ENCODE results near the gene REM2.

The REM2 gene

DNA sequence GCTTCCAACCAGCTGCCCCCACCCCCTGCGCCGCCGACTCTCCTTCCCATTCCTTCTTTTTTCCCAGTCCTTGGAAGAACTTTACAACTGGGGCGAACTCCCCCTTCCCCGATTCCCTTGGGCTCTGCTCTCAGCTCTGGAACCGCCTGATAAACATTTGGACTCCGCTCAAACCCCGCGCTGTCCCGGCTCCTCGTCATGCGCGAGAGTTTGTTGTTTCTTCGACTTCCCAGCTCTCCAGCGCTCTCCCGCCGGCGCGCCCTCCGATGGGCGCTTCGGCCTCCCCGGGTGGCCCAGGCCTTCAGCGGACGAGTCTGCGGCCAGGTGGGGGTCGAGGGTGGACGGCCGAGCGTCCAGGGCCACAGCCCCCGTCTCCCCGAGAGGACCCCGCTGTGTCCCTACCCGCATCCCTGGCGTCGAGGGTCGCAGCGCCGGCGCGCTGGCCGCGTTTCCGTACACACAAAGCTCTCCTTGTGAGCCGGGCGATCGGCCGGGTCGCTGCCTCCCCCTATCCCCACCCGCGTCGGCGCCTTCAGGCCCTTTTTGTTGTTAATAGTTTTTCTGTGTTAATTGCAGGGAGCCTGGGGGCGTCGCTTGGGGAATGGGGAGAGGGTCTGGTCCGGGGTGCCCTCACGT lies 45.8 kb upstream of the REM2 start:
- WGBS, 2 donors (ENCODE audit: extremely low coverage in 2 of 2, insufficient read length in 2 of 2, insufficient replicate concordance in 1 of 2), result no CpG with 5 or more reads among the region's 57 CpGs
- Histone ChIP-seq H2BK12ac (ENCODE audit: low read length) (no peak overlapping the region), H3K9me3 (replicated peaks in 1 of 2; ENCODE audit: control insufficient read depth in 2 of 2, insufficient read depth in 1 of 2, low read depth in 1 of 2, low read length in 2 of 2) (peaks cover 0 to 5% of the 10 kb centered on the region in 2 donors), H3K18ac (ENCODE audit: low read length) (peak overlapping the region; percentile 95), H3K36me3 (replicated peaks in 1 of 2; ENCODE audit: control insufficient read depth in 2 of 2, insufficient read depth in 2 of 2, low read length in 2 of 2) (peaks cover 11 to 31% of the 10 kb centered on the region in 2 donors), H3K79me1 (ENCODE audit: low read depth, low read length) (no peaks in the 10 kb centered on the region), H3K4me3 (ENCODE audit: low read length in 2 of 2) (peak overlapping the region in 1 of 2 donors; percentile 79), H4K91ac (ENCODE audit: low read depth, low read length, poor library complexity) (no peak overlapping the region), H3K4ac (ENCODE audit: low read length) (no peak overlapping the region), H3K9ac (ENCODE audit: low read depth, low read length, poor library complexity) (peak overlapping the region; percentile 75), H2BK5ac (ENCODE audit: low read length) (no peak overlapping the region), H4K8ac (ENCODE audit: low read depth, low read length) (peak overlapping the region; percentile 45), H2AK5ac (ENCODE audit: low read depth, low read length) (peak overlapping the region; percentile 76), H3K4me2 (ENCODE audit: insufficient read depth, low read length, poor library complexity, severe bottlenecking) (peak overlapping the region; percentile 84), H2BK15ac (ENCODE audit: low read length) (no peak overlapping the region), H2BK120ac (ENCODE audit: low read depth, low read length) (no peak overlapping the region), H3K14ac (ENCODE audit: low read length) (peak overlapping the region; percentile 77), H2AFZ (ENCODE audit: low read length) (no peak overlapping the region), H3K23ac (ENCODE audit: low read depth, low read length, poor library complexity) (no peak overlapping the region), H3K4me1 (ENCODE audit: control insufficient read depth in 2 of 2, insufficient read depth in 1 of 2, low read depth in 1 of 2, low read length in 2 of 2) (peaks cover 0 to 6% of the 10 kb centered on the region in 2 donors), H3K27ac (replicated peaks; ENCODE audit: low read length) (no peak overlapping the region), H3K27me3 (ENCODE audit: control insufficient read depth in 3 of 3, insufficient read depth in 3 of 3, low read depth in 1 of 3, low read length in 3 of 3) (peaks cover 0 to 24% (median 3%) of the 10 kb centered on the region in 3 experiments)
- no peak for DNase-seq (ENCODE audit: low spot score)

DNA sequence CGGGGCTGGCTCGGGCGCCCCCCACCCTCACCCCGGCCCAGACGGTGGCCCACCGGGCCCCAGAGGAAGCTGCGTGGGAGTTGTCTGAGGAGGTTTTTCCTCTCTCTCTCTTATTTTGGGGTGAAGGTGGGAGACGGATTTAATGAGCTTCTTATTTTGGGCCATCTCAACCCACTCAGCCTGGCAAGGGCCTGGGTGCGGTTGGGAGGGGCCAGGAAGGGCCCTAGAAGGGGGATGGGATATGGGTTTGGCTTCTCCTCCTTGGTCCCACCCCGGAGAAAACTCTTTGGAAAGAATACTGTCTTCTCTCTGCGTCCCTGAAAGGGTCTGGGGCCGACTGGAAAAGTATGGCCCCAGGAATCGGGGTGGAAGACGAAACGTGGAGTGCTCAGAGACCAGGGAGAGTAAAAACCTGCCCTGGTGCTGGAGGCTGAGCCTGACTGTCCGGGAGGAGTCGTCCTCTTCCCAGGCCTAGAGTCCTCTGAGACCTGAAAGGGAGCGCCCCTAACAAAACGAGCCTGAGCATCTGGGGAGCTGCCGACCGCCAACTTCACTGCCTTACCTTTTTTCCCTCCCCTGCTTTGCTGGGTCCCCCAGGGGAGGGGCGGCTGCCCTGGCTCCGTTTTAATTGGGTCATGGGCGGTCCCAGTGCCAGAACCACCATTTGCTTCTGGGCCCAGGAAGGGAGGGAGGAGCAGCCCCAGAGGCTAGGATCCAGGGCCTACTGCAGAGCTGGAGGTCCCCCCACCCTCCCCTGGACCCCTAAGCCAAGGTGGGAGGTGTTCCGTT lies 45.1 kb upstream of the REM2 start:
- H3K79me1 ChIP-seq (ENCODE audit: low read depth, low read length), result no peaks in the 10 kb centered on the region
- H3K18ac ChIP-seq (ENCODE audit: low read length), result peak overlapping the region; percentile 95
- no peak overlapping the region for H3K4me3 ChIP-seq (ENCODE audit: low read length in 2 of 2)
- H3K9ac ChIP-seq (ENCODE audit: low read depth, low read length, poor library complexity), result no peak overlapping the region
- no peak overlapping the region for H3K4me2 ChIP-seq (ENCODE audit: insufficient read depth, low read length, poor library complexity, severe bottlenecking)
- H3K23ac ChIP-seq (ENCODE audit: low read depth, low read length, poor library complexity), result peak overlapping the region; percentile 35
- DNase-seq (ENCODE audit: low spot score), result no peak
- H3K27me3 ChIP-seq (ENCODE audit: control insufficient read depth in 3 of 3, insufficient read depth in 3 of 3, low read depth in 1 of 3, low read length in 3 of 3), result peaks cover 0 to 24% (median 3%) of the 10 kb centered on the region in 3 experiments
- H3K9me3 ChIP-seq (replicated peaks in 1 of 2; ENCODE audit: control insufficient read depth in 2 of 2, insufficient read depth in 1 of 2, low read depth in 1 of 2, low read length in 2 of 2), result peaks cover 0 to 5% of the 10 kb centered on the region in 2 donors
- H3K14ac ChIP-seq (ENCODE audit: low read length), result no peak overlapping the region
- H4K8ac ChIP-seq (ENCODE audit: low read depth, low read length), result no peak overlapping the region
- no peak overlapping the region for H3K27ac ChIP-seq (replicated peaks; ENCODE audit: low read length)
- peak overlapping the region; percentile 69 for H2AK5ac ChIP-seq (ENCODE audit: low read depth, low read length)
- peak overlapping the region; percentile 61 for H2AFZ ChIP-seq (ENCODE audit: low read length)
- H3K36me3 ChIP-seq (replicated peaks in 1 of 2; ENCODE audit: control insufficient read depth in 2 of 2, insufficient read depth in 2 of 2, low read length in 2 of 2), result peaks cover 12 to 28% of the 10 kb centered on the region in 2 donors
- H2BK5ac ChIP-seq (ENCODE audit: low read length), result no peak overlapping the region
- no peak overlapping the region for H2BK15ac ChIP-seq (ENCODE audit: low read length)
- H4K91ac ChIP-seq (ENCODE audit: low read depth, low read length, poor library complexity), result no peak overlapping the region
- no peak overlapping the region for H2BK120ac ChIP-seq (ENCODE audit: low read depth, low read length)
- H3K4me1 ChIP-seq (ENCODE audit: control insufficient read depth in 2 of 2, insufficient read depth in 1 of 2, low read depth in 1 of 2, low read length in 2 of 2), result peaks cover 0 to 6% of the 10 kb centered on the region in 2 donors
- WGBS, 2 donors (ENCODE audit: extremely low coverage in 2 of 2, insufficient read length in 2 of 2, insufficient replicate concordance in 1 of 2), result no CpG with 5 or more reads among the region's 25 CpGs
- no peak overlapping the region for H2BK12ac ChIP-seq (ENCODE audit: low read length)
- H3K4ac ChIP-seq (ENCODE audit: low read length), result no peak overlapping the region

DNA sequence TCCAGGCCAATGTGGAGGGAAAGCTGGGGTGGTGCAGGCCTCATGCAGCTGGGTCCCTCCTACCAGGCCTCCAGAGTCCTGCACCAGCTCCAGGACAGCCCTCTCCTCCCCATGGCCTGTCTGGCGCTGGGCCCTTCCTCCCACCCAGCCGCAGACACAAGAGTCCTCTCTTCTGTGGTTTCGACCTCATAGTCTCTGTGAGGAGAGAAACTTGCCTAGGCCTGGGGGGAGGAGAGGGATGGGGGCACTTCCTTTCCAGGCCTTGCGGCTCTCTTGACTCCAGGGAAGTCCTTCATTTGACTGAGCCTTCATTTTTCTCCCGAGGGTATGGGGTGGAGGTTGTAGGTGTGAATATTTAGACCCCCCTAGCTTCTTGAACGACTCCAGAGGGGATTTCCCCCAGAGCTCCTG lies 44.4 kb upstream of the REM2 start:
- no peak for DNase-seq (ENCODE audit: low spot score)
- Histone ChIP-seq H3K23ac (ENCODE audit: low read depth, low read length, poor library complexity) (no peak overlapping the region), H3K14ac (ENCODE audit: low read length) (no peak overlapping the region), H2BK5ac (ENCODE audit: low read length) (no peak overlapping the region), H3K79me1 (ENCODE audit: low read depth, low read length) (no peaks in the 10 kb centered on the region), H2AFZ (ENCODE audit: low read length) (peak overlapping the region; percentile 61), H3K9ac (ENCODE audit: low read depth, low read length, poor library complexity) (no peak overlapping the region), H3K18ac (ENCODE audit: low read length) (peak overlapping the region; percentile 62), H2BK12ac (ENCODE audit: low read length) (no peak overlapping the region), H3K27me3 (ENCODE audit: control insufficient read depth in 3 of 3, insufficient read depth in 3 of 3, low read depth in 1 of 3, low read length in 3 of 3) (peaks cover 0 to 24% (median 3%) of the 10 kb centered on the region in 3 experiments), H3K4ac (ENCODE audit: low read length) (no peak overlapping the region), H3K4me1 (ENCODE audit: control insufficient read depth in 2 of 2, insufficient read depth in 1 of 2, low read depth in 1 of 2, low read length in 2 of 2) (peaks cover 0 to 6% of the 10 kb centered on the region in 2 donors), H3K27ac (replicated peaks; ENCODE audit: low read length) (no peak overlapping the region), H3K4me3 (ENCODE audit: low read length in 2 of 2) (no peak overlapping the region), H4K8ac (ENCODE audit: low read depth, low read length) (no peak overlapping the region), H3K9me3 (replicated peaks in 1 of 2; ENCODE audit: control insufficient read depth in 2 of 2, insufficient read depth in 1 of 2, low read depth in 1 of 2, low read length in 2 of 2) (peaks cover 0 to 5% of the 10 kb centered on the region in 2 donors), H2BK15ac (ENCODE audit: low read length) (no peak overlapping the region), H2BK120ac (ENCODE audit: low read depth, low read length) (no peak overlapping the region), H3K36me3 (replicated peaks in 1 of 2; ENCODE audit: control insufficient read depth in 2 of 2, insufficient read depth in 2 of 2, low read length in 2 of 2) (peaks cover 12 to 21% of the 10 kb centered on the region in 2 donors), H3K4me2 (ENCODE audit: insufficient read depth, low read length, poor library complexity, severe bottlenecking) (no peak overlapping the region), H4K91ac (ENCODE audit: low read depth, low read length, poor library complexity) (no peak overlapping the region), H2AK5ac (ENCODE audit: low read depth, low read length) (peak overlapping the region; percentile 47)
- WGBS, 2 donors (ENCODE audit: extremely low coverage in 2 of 2, insufficient read length in 2 of 2, insufficient replicate concordance in 1 of 2), result no CpG with 5 or more reads among the region's 6 CpGs

DNA sequence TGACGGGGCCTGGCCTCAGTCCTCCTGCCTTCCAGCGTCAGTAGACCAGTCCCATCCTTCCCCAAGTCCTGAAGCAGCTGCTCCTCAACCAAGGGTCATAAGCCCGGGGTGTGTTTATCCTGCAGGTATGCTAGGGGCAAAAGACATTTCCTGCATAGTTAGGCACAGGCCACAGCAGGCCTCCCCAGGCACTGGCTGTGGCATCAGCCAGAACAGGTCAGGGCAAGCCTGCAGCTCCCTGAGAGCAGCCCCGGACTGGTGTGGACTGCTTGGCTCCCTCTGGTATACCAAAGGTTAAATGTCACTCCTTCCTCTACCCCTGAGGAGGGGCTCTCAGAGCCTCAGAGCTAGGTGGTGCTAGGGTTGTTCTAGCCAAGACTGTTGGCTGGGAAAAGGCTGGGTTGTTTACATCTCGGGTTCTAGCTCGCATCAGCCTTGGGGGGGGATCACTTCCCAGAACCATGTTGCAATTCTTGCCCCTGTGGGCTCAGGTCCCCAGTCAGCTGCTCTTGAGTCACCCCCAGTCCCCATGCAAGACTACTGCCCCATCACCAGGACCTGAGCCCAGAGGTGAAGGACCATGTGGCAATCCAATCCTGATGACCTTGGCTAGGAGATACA lies 43.8 kb upstream of the REM2 start:
- Histone ChIP-seq H3K18ac (ENCODE audit: low read length) (peak overlapping the region; percentile 42), H4K8ac (ENCODE audit: low read depth, low read length) (no peak overlapping the region), H3K27ac (replicated peaks; ENCODE audit: low read length) (no peak overlapping the region), H3K4me2 (ENCODE audit: insufficient read depth, low read length, poor library complexity, severe bottlenecking) (no peak overlapping the region), H2BK120ac (ENCODE audit: low read depth, low read length) (no peak overlapping the region), H3K27me3 (ENCODE audit: control insufficient read depth in 3 of 3, insufficient read depth in 3 of 3, low read depth in 1 of 3, low read length in 3 of 3) (peaks cover 0 to 24% (median 3%) of the 10 kb centered on the region in 3 experiments), H4K91ac (ENCODE audit: low read depth, low read length, poor library complexity) (no peak overlapping the region), H3K4me3 (ENCODE audit: low read length in 2 of 2) (no peak overlapping the region), H2BK5ac (ENCODE audit: low read length) (no peak overlapping the region), H2BK15ac (ENCODE audit: low read length) (no peak overlapping the region), H3K9ac (ENCODE audit: low read depth, low read length, poor library complexity) (no peak overlapping the region), H3K9me3 (replicated peaks in 1 of 2; ENCODE audit: control insufficient read depth in 2 of 2, insufficient read depth in 1 of 2, low read depth in 1 of 2, low read length in 2 of 2) (peaks cover 0 to 5% of the 10 kb centered on the region in 2 donors), H2BK12ac (ENCODE audit: low read length) (no peak overlapping the region), H3K36me3 (replicated peaks in 1 of 2; ENCODE audit: control insufficient read depth in 2 of 2, insufficient read depth in 2 of 2, low read length in 2 of 2) (peaks cover 6 to 15% of the 10 kb centered on the region in 2 donors), H3K79me1 (ENCODE audit: low read depth, low read length) (no peaks in the 10 kb centered on the region), H3K4me1 (ENCODE audit: control insufficient read depth in 2 of 2, insufficient read depth in 1 of 2, low read depth in 1 of 2, low read length in 2 of 2) (peaks cover 0 to 6% of the 10 kb centered on the region in 2 donors), H3K23ac (ENCODE audit: low read depth, low read length, poor library complexity) (no peak overlapping the region), H2AK5ac (ENCODE audit: low read depth, low read length) (no peak overlapping the region), H3K14ac (ENCODE audit: low read length) (no peak overlapping the region), H2AFZ (ENCODE audit: low read length) (peak overlapping the region; percentile 61), H3K4ac (ENCODE audit: low read length) (no peak overlapping the region)
- WGBS, 2 donors (ENCODE audit: extremely low coverage in 2 of 2, insufficient read length in 2 of 2, insufficient replicate concordance in 1 of 2), result no CpG with 5 or more reads among the region's 6 CpGs
- no peak for DNase-seq (ENCODE audit: low spot score)

All from neuronal stem cell (in vitro differentiated cells).